RPMI8226 (cell line): Measurements from ENCODE around the gene ASTN2.

Experiments
- DNase-seq: peaks from one replicate; pipeline ENCODE4 v3.0.0-alpha.2; 2015

ASTN2 gene

GRCh38 chr9:117156771-117157535, 257.9 kb downstream of the ASTN2 start:
- no peak for DNase-seq

- DNase-seq = no peak
Measured at GRCh38 chr9:117156144-117156688, 258.6 kb downstream of the ASTN2 start.

- DNase-seq = no peak
Measured at GRCh38 chr9:117153021-117153420, 261.8 kb downstream of the ASTN2 start.

- DNase-seq = no peak
Measured at GRCh38 chr9:117151716-117152115, 263.1 kb downstream of the ASTN2 start.

GRCh38 chr9:117149996-117150395, 264.9 kb downstream of the ASTN2 start:
- DNase-seq = no peak

GRCh38 chr9:117145811-117146490, 268.9 kb downstream of the ASTN2 start:
- DNase-seq = no peak

GRCh38 chr9:117145081-117145480, 269.8 kb downstream of the ASTN2 start:
- DNase-seq = no peak

- no peak for DNase-seq
Measured at GRCh38 chr9:117138231-117138630, 276.6 kb downstream of the ASTN2 start.

GRCh38 chr9:117136461-117136860, 278.4 kb downstream of the ASTN2 start:
- DNase-seq = no peak

GRCh38 chr9:117135501-117136098, 279.3 kb downstream of the ASTN2 start:
- DNase-seq = no peak

GRCh38 chr9:117134826-117135500, 279.9 kb downstream of the ASTN2 start:
- no peak for DNase-seq

GRCh38 chr9:117126871-117127270, 288.0 kb downstream of the ASTN2 start:
- no peak for DNase-seq

- DNase-seq = no peak
Measured at GRCh38 chr9:117125531-117125930, 289.3 kb downstream of the ASTN2 start.

- DNase-seq = no peak
Measured at GRCh38 chr9:117123729-117124128, 291.1 kb downstream of the ASTN2 start.

- no peak for DNase-seq
Measured at GRCh38 chr9:117122953-117123352, 291.9 kb downstream of the ASTN2 start.

- no peak for DNase-seq
Measured at GRCh38 chr9:117122102-117122501, 292.8 kb downstream of the ASTN2 start.

GRCh38 chr9:117121316-117121715, 293.5 kb downstream of the ASTN2 start:
- no peak for DNase-seq

- DNase-seq = no peak
Measured at GRCh38 chr9:117120061-117120460, 294.8 kb downstream of the ASTN2 start.

- no peak for DNase-seq
Measured at GRCh38 chr9:117116084-117116483, 298.8 kb downstream of the ASTN2 start.

GRCh38 chr9:117114768-117115167, 300.1 kb downstream of the ASTN2 start:
- no peak for DNase-seq

- DNase-seq = no peak
Measured at GRCh38 chr9:117104716-117105495, 310.0 kb downstream of the ASTN2 start.

- DNase-seq = no peak
Measured at GRCh38 chr9:117104206-117104605, 310.7 kb downstream of the ASTN2 start.
